SJSA1 (cell line): ENCODE measurements around the gene SMIM21. TPM values are rescaled to one million over a fixed set of nuclear protein-coding genes. Genes with fewer than 3 reads are reported as not detected.

ENCODE experiments used
- DNase-seq, 2 experiments: peaks; one replicate each; pipeline ENCODE4 v3.0.0-alpha.2; 2015 to 2020; ENCODE audit warnings: low spot score in 2 of 2, low read depth in 1 of 2
- H3K27ac ChIP-seq: fragments of 250-450 bp; sonication (Bioruptor Pico); 2 replicates; pipeline ENCODE4 v1.5.1; 2020; ENCODE audit warnings: mild to moderate bottlenecking, moderate library complexity
- H3K27me3 ChIP-seq: fragments of 250-450 bp; sonication (Bioruptor Pico); replicated peaks from 2 replicates; pipeline ENCODE4 v1.5.1; 2020; ENCODE audit warnings: mild to moderate bottlenecking, moderate library complexity
- H3K36me3 ChIP-seq: fragments of 250-450 bp; sonication (Bioruptor Pico); 2 replicates; pipeline ENCODE4 v1.5.1; 2020; ENCODE audit warnings: mild to moderate bottlenecking
- H3K4me1 ChIP-seq: fragments of 250-450 bp; sonication (Bioruptor Pico); replicated peaks from 2 replicates; pipeline ENCODE4 v1.6.1; 2021; ENCODE audit warnings: mild to moderate bottlenecking
- H3K4me3 ChIP-seq: fragments of 250-450 bp; sonication (Bioruptor Pico); 2 replicates; pipeline ENCODE4 v1.5.1; 2020; ENCODE audit warnings: mild to moderate bottlenecking
- H3K9me3 ChIP-seq: fragments of 250-450 bp; sonication (Bioruptor Pico); replicated peaks from 2 replicates; pipeline ENCODE4 v1.5.1; 2020; ENCODE audit warnings: mild to moderate bottlenecking
- total RNA-seq: library from RNA; depleted of rRNA; stranded (reverse); fragments of >200 nt; shearing (Covaris generic); gene quantifications from 2 replicates; pipeline ENCODE4 v1.2.3, GENCODE V29; 2014; rRNA removed

The SMIM21 gene
- total RNA-seq = not detected in 2 replicates

DNA sequence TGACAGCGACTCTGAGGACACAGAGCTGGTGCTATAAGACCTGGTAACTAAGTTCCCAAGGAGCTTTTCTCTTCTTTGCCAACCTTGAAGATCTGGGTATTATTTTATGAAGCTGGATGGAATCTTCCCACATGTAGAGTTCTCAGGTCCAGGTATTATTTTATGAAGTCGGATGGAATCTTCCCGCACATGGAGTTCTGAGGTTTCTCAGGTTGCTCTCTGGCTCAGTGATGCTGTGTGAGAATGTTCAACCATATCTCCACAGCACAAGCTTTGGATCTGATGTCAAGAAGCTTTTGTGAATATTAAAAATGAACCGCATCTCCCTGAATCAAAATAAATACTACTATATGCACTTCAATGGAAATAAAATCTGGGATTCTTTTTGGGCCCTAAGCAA is at the start of gene SMIM21:
Gene SMIM21, minus strand, starts transcription at position 101 of the 400 bp plus-strand sequence. CDS start 140 bp downstream, outside the sequence.
- Histone ChIP-seq H3K36me3 (no peaks in the 10 kb centered on the region), H3K4me3 (no peak within 1 kb of the TSS), H3K27ac (no peak within 1 kb of the TSS), H3K27me3 (no peaks in the 10 kb centered on the region), H3K9me3 (no peaks in the 10 kb centered on the region), H3K4me1 (no peaks in the 10 kb centered on the region)
- no peak for DNase-seq

GRCh38 chr18:75475228-75475627 is 47.7 kb upstream of the SMIM21 start:
- Histone ChIP-seq H3K4me3 (no peak overlapping the region), H3K4me1 (peaks cover 31% of the 10 kb centered on the region), H3K27ac (peak overlapping the region; percentile 76), H3K36me3 (no peaks in the 10 kb centered on the region), H3K9me3 (no peaks in the 10 kb centered on the region), H3K27me3 (no peaks in the 10 kb centered on the region)
- peak in 1 of 2 experiments; percentile 90 for DNase-seq

GRCh38 chr18:75474332-75474731 is 46.8 kb upstream of the SMIM21 start:
- Histone ChIP-seq H3K36me3 (no peaks in the 10 kb centered on the region), H3K4me1 (peaks cover 31% of the 10 kb centered on the region), H3K4me3 (no peak overlapping the region), H3K9me3 (no peaks in the 10 kb centered on the region), H3K27ac (peak overlapping the region; percentile 76), H3K27me3 (no peaks in the 10 kb centered on the region)
- no peak for DNase-seq

DNA sequence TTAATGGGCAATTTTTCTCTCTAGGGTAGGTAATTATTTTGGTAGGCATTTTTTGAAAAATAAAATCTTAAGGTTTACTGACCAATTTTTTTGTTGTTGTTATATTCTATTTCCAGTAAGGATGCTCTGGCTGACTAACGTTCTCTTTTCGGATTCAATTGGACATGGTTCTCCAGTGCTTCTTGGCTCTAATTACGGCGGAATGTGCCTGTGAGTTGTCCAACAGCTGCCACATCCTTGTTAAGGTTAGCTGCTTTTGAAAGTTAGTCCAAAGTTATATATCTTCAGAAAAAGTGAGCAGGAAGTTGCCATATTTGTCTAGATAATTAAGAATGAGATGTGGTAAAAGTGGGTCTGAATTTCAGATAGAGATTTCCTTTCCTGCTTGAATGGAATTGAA is 45.8 kb upstream of the SMIM21 start:
- H3K9me3 ChIP-seq = no peaks in the 10 kb centered on the region
- DNase-seq = no peak
- H3K4me3 ChIP-seq = no peak overlapping the region
- H3K4me1 ChIP-seq = peaks cover 31% of the 10 kb centered on the region
- no peaks in the 10 kb centered on the region for H3K27me3 ChIP-seq
- no peaks in the 10 kb centered on the region for H3K36me3 ChIP-seq
- H3K27ac ChIP-seq = no peak overlapping the region

GRCh38 chr18:75472906-75473305 is 45.4 kb upstream of the SMIM21 start:
- no peaks in the 10 kb centered on the region for H3K9me3 ChIP-seq
- no peak for DNase-seq
- no peaks in the 10 kb centered on the region for H3K27me3 ChIP-seq
- no peaks in the 10 kb centered on the region for H3K36me3 ChIP-seq
- no peak overlapping the region for H3K27ac ChIP-seq
- H3K4me3 ChIP-seq = no peak overlapping the region
- H3K4me1 ChIP-seq = peaks cover 28% of the 10 kb centered on the region

DNA sequence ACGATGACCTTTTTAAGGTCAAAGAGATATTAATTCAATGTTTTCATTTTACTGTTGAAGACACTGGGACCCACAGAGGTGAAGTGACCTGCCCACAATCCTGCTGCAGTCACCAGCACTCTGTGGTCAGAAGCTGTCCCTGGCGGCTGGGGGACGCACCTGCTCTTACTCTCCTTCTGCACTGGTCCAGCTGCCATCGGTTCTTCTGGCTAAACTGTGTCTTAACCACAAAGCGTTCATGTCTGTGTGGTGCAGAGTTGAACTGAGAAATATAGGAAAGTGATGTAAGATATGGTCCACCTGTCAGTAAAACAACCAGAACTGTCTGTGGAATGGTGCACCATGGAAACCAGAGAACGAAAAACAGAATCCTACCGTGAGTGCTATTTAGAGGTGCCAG is 44.9 kb upstream of the SMIM21 start:
- Histone ChIP-seq H3K27me3 (no peaks in the 10 kb centered on the region), H3K4me3 (no peak overlapping the region), H3K27ac (no peak overlapping the region)

DNA sequence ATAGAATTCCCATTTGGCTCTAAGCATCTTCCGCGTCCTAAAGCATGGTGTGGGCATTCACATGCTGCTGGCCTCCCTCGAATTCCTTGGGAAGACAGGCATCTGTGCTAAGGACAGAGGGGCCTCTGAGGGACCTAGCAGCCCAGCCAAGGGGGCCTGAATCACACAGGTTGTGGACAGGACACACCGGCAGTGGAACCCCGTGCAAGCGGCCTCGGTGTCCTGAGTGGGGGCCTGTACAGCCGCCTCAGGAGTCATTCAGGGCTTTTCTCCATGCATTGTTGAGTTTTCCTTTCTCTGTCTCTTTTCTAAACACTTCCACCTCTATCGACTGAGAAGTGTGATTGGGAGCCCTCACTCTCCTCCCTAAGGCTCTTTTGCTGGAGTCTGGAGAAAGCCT is 44.3 kb upstream of the SMIM21 start:
- H3K4me1 ChIP-seq = peaks cover 25% of the 10 kb centered on the region
- no peak overlapping the region for H3K27ac ChIP-seq
- no peak for DNase-seq
- H3K36me3 ChIP-seq = no peaks in the 10 kb centered on the region
- H3K9me3 ChIP-seq = no peaks in the 10 kb centered on the region
- H3K27me3 ChIP-seq = no peaks in the 10 kb centered on the region
- H3K4me3 ChIP-seq = no peak overlapping the region

More for the DNA sequence above, 44.9 kb upstream of the SMIM21 start:
- DNase-seq = no peak
- H3K4me1 ChIP-seq = peaks cover 26% of the 10 kb centered on the region
- no peaks in the 10 kb centered on the region for H3K36me3 ChIP-seq
- no peaks in the 10 kb centered on the region for H3K9me3 ChIP-seq

DNA sequence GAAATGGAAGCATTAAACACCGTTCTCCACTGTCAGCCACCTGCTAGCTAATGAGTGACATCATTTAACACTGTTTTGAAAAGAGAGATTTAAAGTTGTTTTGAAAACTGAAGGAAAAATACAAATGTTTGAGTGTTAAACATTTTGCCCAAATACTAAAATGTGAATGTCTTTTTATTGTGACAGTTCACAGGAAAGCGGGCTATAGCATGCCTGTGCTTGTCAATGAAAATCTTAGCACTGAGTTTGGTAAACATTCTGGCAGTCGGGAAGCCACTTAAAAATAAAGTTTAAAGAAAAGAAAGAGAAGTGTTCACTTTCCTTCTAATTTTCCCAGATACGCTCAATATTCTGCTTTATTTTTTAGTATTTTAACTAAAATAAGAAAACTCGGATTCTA is 40.3 kb upstream of the SMIM21 start:
- no peaks in the 10 kb centered on the region for H3K4me1 ChIP-seq
- no peak overlapping the region for H3K4me3 ChIP-seq
- no peak overlapping the region for H3K27ac ChIP-seq
- H3K27me3 ChIP-seq = no peaks in the 10 kb centered on the region
- H3K36me3 ChIP-seq = no peaks in the 10 kb centered on the region
- no peak for DNase-seq
- H3K9me3 ChIP-seq = no peaks in the 10 kb centered on the region

DNA sequence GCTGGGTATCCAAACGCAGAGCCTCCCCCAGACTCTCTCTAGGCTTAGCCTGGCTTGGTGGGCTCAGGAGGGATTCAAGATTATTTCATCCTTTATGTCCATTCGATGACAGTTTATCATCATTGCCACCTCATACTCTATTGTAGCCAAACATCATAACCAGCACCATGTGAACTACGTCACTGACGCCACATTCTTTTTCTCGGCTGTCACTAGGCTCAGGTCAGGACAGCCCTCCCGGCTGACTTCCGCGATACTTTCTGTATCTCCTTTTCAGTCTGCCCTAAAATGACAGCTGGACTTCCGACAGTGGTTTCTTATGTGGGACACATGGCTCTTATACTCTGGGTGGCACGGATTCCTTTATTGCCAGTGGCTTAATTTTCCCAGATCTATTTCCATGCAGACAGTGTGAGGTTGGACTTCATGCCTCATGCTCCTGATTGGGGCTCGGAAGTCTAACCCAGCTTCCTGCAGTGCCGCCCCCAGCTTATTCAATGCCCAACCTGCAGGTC is 39.8 kb upstream of the SMIM21 start:
- no peak for DNase-seq
- Histone ChIP-seq H3K27ac (no peak overlapping the region), H3K27me3 (no peaks in the 10 kb centered on the region), H3K4me1 (no peaks in the 10 kb centered on the region), H3K4me3 (no peak overlapping the region), H3K9me3 (no peaks in the 10 kb centered on the region), H3K36me3 (no peaks in the 10 kb centered on the region)

DNA sequence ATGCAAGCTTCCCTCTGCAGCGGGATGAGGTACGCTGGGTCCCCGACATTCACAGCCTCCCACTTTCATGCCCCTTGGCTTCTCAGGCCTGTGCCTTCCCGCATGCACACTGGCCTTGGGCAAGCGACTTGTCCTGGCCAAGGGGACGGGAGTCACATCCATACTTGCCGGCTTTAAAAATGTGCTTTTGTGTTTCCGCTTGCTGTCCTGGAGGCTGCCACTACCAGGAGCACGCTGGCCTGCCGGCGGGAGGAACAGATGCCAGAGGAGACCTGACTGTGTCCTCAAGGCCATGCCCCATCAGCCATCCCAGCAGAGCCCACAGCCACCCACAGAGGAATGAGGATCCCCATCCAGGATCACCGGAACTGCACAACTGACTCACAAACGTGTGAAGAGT is 36.9 kb upstream of the SMIM21 start:
- Histone ChIP-seq H3K36me3 (no peaks in the 10 kb centered on the region), H3K4me1 (no peaks in the 10 kb centered on the region)

DNA sequence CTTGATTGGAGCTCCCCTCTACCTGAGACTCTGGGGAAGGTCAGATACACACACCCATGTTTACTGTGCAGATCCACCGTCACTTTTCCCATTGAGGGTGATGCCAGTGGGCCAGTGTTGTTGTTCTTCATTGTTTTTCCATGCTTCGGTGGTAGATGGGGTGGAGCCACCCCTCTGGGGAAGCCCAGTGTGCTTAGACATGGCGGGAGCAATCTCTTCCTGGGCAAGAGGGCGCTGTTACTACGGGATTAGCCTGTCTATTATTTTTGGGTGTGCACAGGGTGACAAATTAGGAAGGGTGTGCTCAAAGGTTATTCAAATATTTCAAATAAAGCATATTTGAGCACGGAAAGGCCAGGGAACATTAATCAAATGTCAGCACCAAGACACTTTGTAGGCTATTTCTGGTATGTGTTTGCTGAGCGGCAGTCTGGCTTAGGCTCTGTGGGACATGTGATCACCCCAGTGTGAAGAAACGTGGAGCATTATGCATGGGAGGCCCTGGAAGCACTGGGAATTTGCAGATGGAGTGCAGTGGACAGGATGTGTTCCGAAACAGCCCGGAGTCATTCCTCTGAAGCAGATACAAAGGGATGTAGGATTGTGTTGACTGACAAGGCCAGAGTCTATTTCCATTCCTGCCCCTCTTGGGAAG is 34.8 kb upstream of the SMIM21 start:
- Histone ChIP-seq H3K27me3 (no peaks in the 10 kb centered on the region), H3K36me3 (no peaks in the 10 kb centered on the region), H3K27ac (no peak overlapping the region), H3K4me3 (no peak overlapping the region), H3K9me3 (no peaks in the 10 kb centered on the region), H3K4me1 (no peaks in the 10 kb centered on the region)
- DNase-seq = no peak

More for the DNA sequence above, 36.9 kb upstream of the SMIM21 start:
- Histone ChIP-seq H3K27ac (no peak overlapping the region), H3K27me3 (no peaks in the 10 kb centered on the region), H3K4me3 (no peak overlapping the region), H3K9me3 (no peaks in the 10 kb centered on the region)
- DNase-seq = no peak

DNA sequence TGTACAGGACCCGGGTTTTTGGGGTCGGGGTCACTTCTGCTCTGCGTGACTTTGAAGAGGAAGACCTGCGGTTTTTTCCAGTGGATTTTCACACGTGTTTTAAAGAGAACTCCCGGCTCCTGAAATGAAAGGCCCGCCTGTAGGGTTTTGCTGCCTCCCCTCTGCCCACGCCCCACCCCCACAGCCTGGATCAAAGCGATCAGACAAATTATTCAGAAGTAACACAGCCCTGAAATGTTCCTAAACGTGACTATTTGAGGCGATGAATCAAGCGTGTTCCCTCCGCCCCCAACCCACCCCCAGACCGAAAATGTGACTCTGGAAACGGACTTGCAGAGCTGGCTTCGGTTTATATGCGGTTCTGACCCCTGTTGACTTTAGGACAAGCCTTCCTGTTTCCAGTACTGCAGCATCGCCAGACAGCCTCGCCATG is 28.7 kb upstream of the SMIM21 start:
- Histone ChIP-seq H3K4me1 (no peaks in the 10 kb centered on the region), H3K4me3 (no peak overlapping the region), H3K27me3 (no peaks in the 10 kb centered on the region), H3K36me3 (no peaks in the 10 kb centered on the region), H3K9me3 (no peaks in the 10 kb centered on the region), H3K27ac (no peak overlapping the region)
- no peak for DNase-seq

GRCh38 chr18:75455249-75456198 is 28.0 kb upstream of the SMIM21 start:
- Histone ChIP-seq H3K27me3 (no peaks in the 10 kb centered on the region), H3K27ac (no peak overlapping the region), H3K36me3 (no peaks in the 10 kb centered on the region), H3K9me3 (no peaks in the 10 kb centered on the region), H3K4me3 (no peak overlapping the region), H3K4me1 (no peaks in the 10 kb centered on the region)
- no peak for DNase-seq
